HG02798 (cell line): Measurements from ENCODE around the gene ALPL.

Source experiments
- ATAC-seq: cut with Tn5 transposase; IDR thresholded peaks from one replicate; pipeline ENCODE4 v1.9.1; 2021; ENCODE audit warnings: mild to moderate bottlenecking; ENCODE audit not compliant: unreplicated experiment, poor library complexity

ALPL gene

DNA sequence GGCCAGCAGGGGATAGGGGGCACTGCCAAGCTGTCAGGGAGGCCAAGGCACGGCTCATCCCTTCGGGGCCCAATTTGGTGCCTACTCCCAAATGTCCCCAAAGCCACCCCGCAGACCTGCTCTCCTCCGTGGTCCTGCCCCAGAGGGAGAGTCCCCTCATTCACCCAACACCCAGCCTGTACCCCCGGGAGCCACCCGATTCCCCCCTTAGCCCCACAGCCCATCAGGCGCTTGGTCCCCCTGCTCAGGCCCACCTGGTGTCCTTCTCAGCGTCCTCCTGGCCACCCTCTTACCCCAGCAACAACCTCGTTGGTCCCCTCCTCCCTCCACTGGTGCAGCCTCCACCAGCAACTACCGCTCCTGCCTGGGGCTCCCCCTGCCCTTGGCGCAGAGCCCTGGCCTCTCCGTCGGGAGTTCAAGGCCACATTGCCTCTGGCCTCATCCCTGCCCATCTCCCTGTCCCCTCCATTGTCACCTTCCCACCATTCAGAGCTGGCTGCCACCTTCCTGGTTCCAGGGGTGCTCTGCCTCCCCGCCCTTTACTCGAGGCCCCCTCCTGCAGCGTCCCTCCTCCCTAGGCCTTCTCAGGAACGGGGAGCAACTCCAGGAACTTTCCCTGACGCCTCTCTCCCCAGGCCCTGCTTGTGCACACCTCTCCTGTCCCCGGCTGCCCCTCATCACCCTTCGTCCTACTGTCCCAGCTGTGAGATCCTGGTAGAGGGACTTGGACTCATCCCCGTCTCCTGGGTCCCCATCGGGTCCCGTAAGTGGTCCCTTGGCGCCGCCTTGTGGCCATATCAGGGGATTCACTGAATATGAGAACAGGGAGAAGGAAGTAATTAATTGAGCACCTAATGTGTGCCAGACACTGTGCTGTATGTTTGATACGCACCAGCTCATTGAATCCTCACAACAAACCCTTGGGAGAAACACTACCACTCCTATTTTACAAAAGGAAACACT is 86.0 kb downstream of the ALPL start:
- no peak for ATAC-seq

DNA sequence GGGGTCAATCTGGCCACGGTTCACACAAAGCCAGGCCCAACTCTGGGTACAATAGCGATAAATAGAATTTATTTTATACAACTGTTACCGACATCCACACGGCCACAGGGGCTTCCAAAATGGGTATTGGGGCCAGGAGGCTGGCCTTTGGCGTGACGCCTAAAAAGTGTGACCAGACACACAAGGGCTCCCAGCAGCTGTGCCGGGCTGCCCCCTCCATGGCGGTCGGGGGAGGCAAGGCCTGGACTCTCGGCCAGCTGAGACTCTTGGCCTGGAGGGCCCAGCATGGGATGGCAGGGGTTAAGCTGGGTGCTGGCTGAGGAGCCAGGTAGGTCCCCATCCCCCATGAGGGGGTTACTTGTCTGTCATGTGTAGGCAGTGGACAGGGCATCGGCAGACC is 87.0 kb downstream of the ALPL start:
- ATAC-seq, result no peak

DNA sequence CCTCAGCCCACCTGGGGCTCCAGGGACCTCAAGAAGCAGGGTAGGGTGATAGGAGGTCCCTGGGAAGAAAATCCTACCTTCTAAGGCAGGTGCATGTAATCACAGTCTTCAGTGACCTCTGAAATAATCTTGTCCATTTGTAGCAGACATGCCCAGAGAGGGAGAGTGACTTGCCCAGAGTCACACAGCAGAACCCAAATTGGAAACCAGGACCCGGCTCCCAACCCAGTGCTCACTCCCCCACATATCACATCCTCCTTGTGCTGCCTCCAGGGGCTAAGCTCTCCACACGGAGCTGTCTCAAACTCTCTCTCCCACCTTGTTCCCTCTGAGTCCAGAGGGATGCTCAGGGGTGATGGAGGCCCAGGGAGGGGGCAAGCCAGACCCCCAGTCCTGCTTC is 87.4 kb downstream of the ALPL start:
- no peak for ATAC-seq

DNA sequence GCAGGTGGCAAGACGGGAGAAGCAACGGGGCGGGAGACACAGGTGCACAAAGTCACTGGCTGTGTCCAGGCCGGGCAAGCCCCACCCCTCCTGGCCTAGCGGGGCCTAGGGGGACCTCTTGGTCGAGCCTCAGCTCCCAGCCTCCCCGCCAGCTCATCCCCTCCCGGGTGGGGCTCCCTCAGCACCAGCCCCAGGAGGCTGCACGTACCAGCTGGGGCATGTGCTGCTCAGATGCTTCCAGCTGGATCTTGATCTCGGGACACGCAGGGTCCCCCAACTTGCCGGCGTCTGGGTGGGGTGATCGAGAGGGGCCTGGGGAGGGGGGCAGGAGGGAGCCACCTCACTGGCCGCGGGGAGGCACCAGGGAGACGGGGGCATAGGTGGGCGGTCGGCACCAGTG is 88.5 kb downstream of the ALPL start:
- no peak for ATAC-seq

DNA sequence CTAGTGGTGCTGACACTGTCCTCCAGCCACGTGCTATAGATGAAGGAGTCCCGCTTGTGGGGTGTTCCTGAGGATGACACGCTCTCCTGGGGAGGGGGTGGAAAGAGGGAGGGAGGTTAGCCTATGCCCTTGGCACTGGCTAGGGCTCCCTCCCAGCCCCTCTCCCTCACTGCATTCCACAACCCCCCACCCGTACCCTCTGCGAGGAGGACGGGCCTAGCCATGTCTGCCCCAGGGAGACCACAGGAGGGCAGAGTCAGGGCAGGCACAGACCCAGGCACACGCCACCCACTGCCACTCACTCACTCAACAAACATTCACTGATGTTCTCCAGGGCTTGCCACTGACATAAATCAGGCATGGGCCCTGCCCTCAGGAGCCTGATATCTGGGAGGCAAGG is 89.2 kb downstream of the ALPL start:
- no peak for ATAC-seq

DNA sequence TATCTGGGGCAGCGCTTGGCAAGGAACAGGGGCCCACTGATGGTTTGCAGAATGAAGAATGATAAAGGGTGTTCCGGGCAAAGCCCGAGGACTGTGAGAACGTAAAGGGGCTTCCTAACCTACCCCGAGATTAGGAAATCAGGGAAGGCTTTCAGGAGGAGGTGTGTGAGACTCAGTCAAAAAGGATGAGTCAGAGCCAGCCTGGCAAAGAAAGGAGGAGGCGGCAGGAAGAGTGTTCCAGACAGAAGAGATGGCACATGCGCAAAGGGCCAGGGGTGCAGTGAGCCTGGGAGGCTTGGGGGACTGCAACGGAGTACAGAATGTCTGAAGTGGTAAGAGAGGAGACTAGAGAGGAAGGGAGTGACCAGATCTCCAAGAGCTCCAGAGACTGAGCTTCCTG is 89.7 kb downstream of the ALPL start:
- no peak for ATAC-seq

DNA sequence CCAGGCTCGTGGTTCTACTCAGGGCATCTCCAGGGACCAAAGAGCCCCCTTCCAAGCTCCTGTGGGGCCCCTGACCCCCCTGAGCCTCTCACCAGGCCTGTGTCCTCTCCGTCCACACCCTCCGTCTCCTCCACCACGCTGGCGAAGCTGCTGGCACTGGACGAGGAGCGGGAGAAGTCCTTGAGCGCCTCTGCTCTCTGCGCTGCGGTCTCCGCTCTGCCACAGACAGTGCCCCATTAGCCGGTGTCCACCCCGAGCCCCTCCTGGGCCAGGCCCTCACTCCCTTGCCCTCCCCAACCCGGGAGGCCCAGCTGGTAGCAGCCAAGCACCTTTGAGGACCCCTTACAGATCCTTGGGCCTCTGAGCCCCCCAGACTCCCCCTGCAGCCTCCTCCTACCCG is 90.2 kb downstream of the ALPL start:
- no peak for ATAC-seq

DNA sequence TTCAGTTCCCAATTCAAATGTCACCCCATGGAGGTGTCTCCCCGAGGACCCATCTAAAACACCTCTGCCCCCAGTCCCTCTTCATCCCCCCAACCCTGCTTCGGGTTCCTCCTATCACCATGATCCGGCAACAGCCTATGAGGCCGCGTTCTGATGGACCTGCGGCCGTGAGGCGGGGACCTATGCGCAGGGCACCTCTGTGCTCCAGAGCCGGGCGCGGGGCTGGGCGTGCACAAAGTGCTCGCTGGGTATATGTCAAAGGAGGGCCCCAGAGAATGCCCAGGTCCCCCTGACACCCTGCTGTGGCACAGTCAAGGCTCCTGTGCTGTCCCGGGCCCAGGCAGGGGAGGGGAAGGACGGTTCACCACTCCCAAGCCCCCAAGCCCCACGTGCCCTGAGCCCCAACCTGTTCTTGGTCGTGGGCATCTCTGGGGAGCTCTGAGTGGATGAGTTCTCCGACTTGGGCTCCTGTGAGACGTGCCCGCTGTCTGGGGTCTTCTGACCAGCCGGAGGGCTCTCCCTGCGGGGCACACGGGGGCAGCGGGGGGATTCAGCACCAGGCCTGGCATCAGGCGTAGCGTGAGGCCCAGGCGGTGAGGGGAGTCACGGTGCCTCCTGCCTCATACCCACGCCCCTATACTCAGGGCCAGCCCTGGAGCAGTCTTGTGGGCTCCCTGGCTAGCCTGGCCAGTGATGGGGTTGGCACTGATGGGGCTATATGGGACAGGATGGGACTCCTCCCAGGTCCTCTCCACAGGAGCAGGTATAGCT is 92.2 kb downstream of the ALPL start:
- no peak for ATAC-seq

DNA sequence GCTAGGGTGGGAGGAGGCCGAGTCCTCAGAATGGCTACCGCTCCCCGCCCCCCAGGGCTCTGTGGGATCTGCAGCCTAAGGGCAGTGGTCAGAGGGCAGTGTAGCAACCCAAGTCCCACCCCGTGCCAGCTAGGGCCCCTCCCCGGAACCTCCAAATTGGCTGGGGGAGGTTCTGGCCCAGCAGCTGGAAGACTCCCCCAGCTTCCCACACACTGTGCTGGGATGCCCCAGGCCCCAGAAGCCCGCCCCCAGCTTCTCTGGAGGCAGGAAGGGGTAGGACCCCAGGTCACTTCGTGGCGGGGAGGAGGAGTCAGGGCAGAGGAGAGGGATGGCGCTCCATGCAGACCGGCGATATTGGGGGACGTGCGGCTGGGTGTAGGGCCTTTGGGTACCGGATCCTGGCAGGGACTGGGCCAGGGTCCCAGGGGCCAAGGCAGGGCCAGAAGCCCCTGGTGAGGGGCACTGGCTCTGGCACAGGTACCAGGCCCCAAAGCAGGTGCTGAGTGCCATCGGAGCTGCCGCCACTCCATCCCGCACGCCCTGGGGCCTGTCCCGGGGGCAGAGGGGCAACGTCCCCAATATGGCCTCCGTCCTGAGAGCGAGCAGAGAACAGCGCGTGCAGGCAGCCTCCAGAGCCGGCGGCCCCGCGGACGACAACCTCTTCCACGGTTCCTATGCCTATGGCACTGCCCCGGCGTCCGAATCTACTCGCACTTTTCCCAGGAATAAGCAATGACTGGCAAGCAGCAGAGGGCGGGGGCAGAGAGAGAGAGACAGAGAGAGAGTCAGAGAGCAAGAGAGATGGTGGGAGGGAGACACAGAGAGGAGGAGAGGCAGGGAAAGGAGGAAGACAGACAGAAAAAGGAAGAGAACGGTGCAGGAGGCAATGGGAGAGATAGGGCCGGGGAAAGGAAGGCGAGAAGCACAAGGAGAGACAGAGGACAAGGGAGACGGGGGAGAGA is 94.2 kb downstream of the ALPL start:
- no peak for ATAC-seq

DNA sequence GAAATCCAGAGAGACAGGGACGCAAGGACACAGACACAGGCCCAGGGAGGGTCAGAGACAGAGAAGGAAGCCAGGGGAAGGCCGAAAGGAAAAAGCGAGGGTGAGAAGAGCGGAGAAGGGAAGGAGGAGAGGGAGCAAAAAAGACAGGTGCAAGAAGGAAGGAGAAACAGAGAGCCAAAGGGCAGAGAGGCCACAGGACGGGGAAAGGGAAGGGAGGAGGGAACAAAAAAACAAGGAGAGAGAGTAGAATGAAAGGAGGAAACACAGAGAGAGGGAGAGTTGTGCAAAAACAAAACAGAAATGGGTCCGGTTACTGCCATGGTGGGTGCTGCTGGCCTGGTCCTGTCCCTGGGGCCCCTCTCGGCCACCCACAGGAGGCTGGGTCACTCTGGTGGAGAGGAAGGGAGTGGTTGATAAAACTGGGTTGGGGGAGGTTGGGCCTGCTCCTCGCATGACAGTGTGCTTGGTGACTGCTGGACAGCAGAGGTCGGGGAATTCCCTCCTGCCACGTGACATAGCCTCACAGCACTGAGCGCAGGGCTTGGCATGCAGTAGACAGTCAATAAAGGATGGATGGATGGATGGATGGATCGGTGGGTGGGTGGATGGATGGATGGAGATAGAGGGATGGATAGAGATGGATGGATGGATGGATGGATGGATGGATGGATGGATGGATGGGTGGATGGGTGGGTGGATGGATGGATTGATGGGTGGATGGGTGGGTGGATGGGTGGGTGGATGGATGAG is 95.2 kb downstream of the ALPL start:
- ATAC-seq, result no peak

DNA sequence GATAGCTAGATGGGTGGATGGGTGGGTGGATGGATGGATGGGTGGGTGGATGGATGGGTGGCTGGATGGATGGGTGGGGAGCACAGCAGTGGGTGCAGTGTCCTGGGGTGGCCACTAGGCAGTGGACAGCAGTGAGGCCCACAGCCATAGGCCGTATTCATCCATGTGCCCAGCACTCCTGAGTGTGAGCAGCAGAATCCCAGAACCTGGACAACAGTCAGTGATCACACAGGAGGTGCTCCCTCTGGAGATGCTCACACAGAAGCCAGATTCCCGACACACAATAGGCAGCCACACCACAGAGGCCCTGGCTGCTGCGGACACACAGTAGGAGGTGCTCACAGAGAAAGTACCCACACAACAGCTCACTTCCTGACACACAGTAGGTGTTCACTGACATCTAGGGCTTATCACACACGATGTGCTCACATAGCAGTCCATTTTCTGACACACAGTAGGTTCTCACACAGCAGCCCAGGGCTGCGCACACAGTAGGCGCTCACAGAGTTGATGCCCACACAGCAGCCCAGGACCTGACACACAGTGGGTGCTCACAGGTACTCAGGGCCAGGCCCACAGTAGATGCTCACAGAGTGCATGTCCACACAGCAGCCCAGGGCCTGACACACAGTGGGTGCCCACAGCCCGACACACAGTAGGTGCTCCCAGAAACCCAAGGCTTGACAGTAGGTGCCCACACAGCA is 95.9 kb downstream of the ALPL start:
- ATAC-seq, result no peak

DNA sequence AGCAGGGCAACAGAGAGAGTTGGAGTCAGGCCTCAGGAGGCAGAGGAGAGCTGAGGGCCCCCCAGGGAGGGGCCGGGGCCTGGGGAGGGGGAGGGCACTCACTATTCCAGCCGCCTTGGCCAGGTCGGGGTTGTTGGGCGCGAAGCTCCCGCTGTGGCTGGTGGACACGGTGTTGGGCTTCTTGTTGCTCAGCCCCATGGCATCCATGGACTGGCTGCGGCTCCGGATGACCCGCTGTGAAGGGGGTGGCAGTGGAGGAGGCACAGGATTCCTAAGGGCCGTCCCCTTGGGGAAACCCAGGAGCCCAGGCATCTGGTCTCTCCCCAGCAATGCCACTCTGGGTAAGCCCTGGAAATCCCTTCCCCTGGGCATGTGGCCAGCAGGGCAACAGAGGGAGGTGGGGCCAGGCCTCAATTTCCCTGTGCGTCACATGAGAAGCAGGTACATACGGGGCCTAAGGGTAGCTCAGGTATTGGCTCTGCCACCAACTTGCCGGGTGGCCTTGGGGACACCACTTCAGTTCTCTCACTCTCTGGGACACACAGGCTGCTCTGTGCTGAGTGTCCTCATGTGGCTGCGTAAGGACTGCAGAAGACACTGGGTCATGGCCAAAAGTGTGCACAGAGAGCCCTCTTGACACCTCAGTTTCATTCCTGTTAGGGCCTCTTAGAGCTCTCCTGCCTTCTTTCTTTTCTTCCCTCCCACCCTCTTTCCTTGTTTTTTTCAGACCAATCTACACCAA is 96.9 kb downstream of the ALPL start:
- ATAC-seq, result no peak

DNA sequence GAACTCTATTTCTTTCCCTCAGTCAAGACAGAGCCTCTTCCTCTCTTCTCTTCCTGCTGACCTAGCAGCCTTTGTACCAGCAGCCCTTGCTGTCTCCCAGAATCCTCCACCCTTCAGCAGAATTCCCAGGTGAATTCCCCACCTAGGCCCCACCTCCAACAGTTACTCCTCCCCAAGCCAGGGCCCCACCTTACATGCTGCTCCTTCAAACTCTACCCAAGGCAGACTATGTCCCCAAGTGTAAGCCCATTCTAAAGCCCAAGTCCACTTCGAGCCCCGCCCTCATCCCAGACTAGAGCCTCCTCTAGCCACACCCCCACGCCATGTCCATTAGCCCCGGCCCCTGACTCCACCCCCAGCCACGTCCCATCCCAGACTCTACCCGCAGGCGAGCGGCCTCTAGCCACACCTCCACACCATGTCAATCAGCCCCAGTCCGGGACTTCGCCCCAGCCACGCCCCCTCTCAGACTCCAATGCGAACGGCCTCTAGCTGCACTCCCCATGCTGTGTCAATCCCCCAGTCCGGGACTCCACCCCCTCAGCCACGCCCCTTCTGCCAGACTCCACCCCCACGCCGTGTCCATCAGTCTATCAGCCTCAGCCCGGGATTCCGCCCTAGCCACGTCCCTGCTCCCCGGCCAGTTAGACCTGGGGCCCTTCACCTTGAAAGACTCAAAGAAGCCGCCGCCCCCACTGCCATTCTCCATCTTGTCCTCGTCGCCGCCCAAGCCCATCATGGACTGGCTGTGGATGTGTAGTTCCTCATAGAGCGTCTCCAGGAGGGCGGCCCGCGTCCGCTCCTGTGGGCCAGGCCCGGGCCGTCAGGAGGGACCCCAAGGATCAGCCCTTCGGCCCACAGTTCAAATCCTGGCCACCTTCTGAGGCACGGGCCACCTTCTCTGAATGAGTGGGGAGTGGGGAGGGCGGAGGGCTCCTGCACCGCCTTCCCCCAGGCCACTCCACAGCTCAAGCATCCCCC is 98.6 kb downstream of the ALPL start:
- peak; percentile 61 for ATAC-seq

DNA sequence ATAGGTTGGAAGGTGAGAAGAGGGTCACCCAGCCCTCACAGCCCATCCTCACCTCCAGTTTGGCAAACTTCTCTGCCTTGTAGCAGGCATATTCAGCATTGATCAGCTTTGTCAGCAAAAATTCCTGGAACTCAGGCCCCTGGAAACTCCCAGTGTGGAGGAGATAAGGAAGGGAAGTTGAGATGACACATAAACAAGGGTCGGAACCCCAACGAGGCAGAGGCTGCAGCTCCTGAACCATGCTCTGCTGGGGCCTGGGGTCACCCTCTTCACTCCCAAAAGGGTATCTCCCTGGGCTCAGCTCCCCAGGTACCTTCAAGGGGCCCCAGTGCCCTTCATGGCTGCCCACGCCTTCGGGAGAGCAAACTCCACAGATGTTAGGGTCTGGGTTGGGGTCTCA is 99.6 kb downstream of the ALPL start:
- no peak for ATAC-seq

DNA sequence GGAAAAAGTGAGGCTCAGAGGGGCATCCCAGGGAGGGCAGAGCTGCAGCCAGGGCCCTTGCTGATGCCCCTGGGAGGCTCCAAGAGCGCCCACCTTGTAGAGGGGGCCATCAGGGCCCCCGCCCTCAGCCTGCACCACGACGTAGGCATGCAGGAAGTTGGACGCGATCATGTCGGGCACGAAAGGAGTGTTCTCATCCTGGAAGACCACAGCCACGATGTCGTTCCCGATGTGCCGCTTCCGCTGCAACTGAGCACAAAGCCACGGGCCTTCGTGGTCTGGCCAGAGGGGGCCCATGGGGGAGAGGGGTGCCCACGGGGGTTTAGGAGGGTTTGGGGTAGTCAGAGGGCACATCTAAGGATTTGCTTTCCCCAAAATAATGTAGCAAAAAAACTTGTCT is 100.8 kb downstream of the ALPL start:
- no peak for ATAC-seq

DNA sequence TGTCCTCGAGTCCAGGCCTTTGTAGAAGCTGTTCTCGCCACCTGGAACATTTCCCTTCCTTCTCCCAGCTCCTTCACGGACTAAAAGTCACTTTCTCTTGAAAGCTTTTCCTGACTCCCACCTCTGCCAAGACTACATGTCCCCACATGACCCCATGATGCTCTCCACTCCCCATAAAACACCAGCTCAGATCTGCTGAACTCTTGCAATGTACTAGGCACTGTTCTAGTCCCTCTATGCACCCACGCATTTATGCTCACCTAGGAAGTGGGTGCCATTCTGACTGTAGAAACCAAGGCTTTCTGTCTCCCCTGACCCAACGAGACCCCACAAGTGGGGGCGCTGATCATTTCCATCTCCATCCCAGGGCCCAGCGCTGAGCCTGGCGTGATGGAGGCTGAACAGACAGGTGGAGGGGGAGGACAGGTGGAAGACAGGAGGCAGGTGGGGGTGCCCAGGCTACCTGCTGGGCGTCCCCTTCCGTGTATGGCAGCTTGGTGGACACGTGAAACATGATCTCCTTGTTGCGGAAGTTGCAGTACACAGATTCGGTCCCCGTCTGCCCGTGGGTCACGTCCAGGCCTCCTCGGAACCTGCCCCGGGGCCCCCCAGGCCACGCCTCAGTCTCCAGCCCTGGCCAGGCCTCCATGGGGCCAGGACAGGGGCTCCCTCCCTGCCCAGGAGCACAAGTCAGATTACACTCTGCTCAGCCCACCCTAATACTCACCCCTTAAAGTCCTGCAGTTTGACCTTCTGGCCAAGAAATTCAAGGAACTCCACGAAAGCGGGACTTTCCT is 102.0 kb downstream of the ALPL start:
- ATAC-seq, result no peak

DNA sequence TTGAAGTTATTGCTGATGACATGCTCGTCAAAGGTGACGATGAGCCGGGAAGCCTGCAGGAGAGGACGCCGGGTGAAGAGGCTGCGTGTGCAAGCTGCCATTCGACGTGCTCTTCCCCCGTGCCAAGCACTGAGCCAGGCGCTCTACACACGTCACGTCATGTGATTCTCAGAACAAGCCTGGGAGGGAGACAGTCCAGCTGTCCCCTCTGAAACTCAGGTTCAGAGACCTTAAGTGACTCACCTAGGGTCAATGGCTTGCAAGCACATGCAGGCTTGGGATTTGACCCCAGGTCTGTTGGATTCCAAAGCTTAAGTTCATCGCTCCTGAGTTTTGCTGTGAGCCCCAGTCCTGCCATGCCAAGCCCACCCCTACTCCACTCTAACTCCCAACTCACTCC is 102.8 kb downstream of the ALPL start:
- ATAC-seq, result no peak
